Gastroesophageal sphincter (tissue), 4 donors: ENCODE results near the gene IER5L. TPM values are rescaled to one million over a fixed set of nuclear protein-coding genes. Genes with fewer than 3 reads are reported as not detected.

Experiments
- ATAC-seq: fragments of 150-250 bp; one replicate; pipeline ENCODE4 v1.9.1; 2016; ENCODE audit warnings: mild to moderate bottlenecking, moderate library complexity
- H3K27ac ChIP-seq, 4 donors: fragments of 200-600 bp; sonication (generic) in 3 of 4; 1 replicate in 3 of 4; 2 replicates in 1 of 4; pipeline ENCODE4 v1.5.1; 2016 to 2019
- H3K27me3 ChIP-seq: fragments of 200-600 bp; sonication (generic); one replicate; pipeline ENCODE4 v1.5.1; 2019
- H3K36me3 ChIP-seq, 2 donors: fragments of 200-600 bp; sonication (generic); one replicate each; pipeline ENCODE4 v1.5.1; 2019; ENCODE audit warnings: control low read depth in 1 of 2
- H3K4me1 ChIP-seq, 3 donors: fragments of 200-600 bp; sonication (generic); 1 replicate in 2 of 3; 2 replicates in 1 of 3; pipeline ENCODE4 v1.5.1; 2016 to 2019; ENCODE audit warnings: control low read depth in 2 of 3
- H3K4me3 ChIP-seq, 2 donors: fragments of 200-600 bp; sonication (generic); one replicate each; pipeline ENCODE4 v1.5.1; 2019; ENCODE audit warnings: mild to moderate bottlenecking in 1 of 2, moderate library complexity in 1 of 2
- H3K9me3 ChIP-seq, 3 donors: fragments of 200-600 bp; sonication (generic); one replicate each; pipeline ENCODE4 v1.5.1; 2017 to 2019; ENCODE audit warnings: control low read depth in 2 of 3
- CTCF ChIP-seq, 4 experiments: fragments of 200-600 bp in 2 of 4; fragments of 450-650 bp in 2 of 4; sonication (generic) in 1 of 4; IDR thresholded peaks; one replicate each; pipeline ENCODE4 v1.5.1; 2017 to 2019; ENCODE audit warnings: antibody characterized with exemption in 4 of 4, mild to moderate bottlenecking in 2 of 4, moderate library complexity in 2 of 4
- EP300 ChIP-seq: sonication (generic); formaldehyde crosslinking; IDR thresholded peaks from one replicate; pipeline ENCODE4 v1.6.1; 2017; ENCODE audit warnings: antibody characterized with exemption, mild to moderate bottlenecking
- POLR2A ChIP-seq, 2 donors: fragments of 450-650 bp; IDR thresholded peaks; one replicate each; pipeline ENCODE4 v1.6.1; 2017; ENCODE audit warnings: antibody characterized with exemption in 2 of 2, mild to moderate bottlenecking in 2 of 2, moderate library complexity in 1 of 2
- POLR2AphosphoS5 ChIP-seq: sonication (generic); formaldehyde crosslinking; IDR thresholded peaks from one replicate; pipeline ENCODE4 v1.6.1; 2017; ENCODE audit warnings: antibody characterized with exemption
- WGBS, 2 donors: methylation state at CpG; one replicate each; pipeline ENCODE4 v1.1.5; 2018; ENCODE audit warnings: low coverage in 1 of 2; 5-methylcytosine and 5-hydroxymethylcytosine counted together
- total RNA-seq, 4 donors: library from RNA; depleted of rRNA; stranded (reverse); fragments of >200 nt; gene quantifications; one replicate each; pipeline ENCODE4 v1.1.0, GENCODE V29; 2016

The IER5L gene
- total RNA-seq, 4 donors from 2014 or later: 7.4 to 14.3 (median 10.4) TPM

DNA sequence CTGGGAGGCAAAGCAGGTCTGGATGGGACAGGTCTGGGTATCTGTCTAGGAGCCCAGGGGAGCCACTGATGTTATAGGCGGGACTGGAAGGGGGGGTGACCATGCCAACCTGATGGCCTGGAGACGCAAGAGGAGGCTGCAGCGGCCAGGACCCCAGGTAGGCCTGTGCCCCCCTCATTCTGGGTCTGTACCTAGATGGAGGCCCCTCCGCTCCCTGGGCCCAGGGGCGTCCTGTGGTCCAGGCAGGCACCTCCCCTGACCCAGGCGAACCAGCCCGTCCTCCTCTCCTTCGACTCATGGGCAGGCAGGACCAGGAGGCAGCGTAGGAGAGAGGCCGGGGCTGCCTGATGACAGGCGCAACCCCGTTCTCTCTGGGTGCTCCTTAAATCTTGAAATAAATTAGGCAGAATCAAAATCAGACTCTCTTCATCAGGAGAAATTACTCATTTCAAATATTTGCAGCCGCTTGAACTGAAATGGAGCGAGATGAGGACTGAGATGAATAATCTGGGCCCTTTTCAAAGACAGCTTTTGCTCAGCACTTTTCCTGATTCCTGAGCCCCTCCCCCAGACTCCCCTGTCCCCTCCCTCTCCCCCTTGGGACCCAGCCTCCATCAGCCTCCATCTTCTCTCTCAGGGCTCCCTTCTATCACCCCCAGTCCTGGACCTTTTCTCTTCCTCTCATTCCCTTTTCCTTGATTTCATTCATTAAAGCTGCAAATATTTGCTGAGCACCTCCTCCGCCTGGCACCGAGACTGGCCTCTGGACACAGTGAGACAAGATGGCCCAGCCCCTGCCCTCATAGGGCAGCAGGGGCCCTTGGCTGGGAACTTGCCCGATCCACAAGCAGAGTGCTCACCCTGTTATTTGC, 46.8 kb upstream of the IER5L start:
- Histone ChIP-seq H3K4me1 (peaks cover 0 to 18% (median 0%) of the 10 kb centered on the region in 3 donors), H3K27me3 (no peaks in the 10 kb centered on the region), H3K9me3 (no peaks in the 10 kb centered on the region), H3K4me3 (no peak overlapping the region), H3K36me3 (no peaks in the 10 kb centered on the region), H3K27ac (peak overlapping the region in 3 of 4 donors; percentile 38 to 65 (median 40))
- no peak for ATAC-seq
- TF ChIP-seq EP300 (no peak), POLR2A (IDR thresholded peaks at IDR 0.05) (no peak), POLR2AphosphoS5 (no peak), CTCF (IDR thresholded peaks at IDR 0.05) (no peak)
- whole genome bisulfite sequencing, 2 donors: 79 to 93% methylated on average over 3 to 11 of the region's 17 CpGs

DNA sequence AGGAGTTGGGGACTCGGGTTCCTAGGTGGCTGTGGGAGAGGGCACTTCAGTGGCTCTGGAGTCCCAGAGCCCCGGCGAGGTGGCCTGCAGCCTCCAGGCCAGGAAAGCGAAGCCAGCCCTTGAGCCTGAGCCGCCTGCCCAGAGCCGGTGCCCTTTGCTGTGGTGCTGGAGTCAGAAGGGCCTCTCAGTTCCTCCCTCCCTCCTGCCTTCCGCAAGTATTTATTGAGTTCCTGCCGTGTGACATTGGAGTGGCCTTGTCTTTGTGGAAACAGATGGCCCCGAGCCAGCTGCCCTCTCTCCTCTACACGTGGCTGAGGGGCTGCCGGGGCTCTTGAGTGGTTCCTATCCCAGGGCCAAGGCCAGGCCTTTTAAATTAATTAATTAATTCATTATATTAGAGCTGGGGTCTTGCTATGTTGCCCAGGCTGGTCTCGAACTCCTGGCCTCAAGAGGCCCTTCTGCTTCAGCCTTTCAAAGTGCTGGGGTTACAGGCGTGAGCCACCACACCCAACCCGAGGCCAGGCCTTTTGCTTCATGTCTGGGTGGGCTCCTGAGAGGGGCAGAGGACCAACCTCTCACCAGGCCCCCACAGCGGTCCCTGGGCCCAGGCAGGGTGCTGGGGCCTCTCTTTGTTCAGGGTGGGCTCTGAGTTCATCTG, 45.6 kb upstream of the IER5L start:
- H3K27me3 ChIP-seq: no peaks in the 10 kb centered on the region
- WGBS, 2 donors: 93% methylated on average over 3 of the region's 15 CpGs; no CpG with 5 or more reads in 1 of the 2 donors
- ATAC-seq: no peak
- no peaks in the 10 kb centered on the region for H3K36me3 ChIP-seq
- peak overlapping the region in 2 of 4 donors; percentile 40 to 65 for H3K27ac ChIP-seq
- TF ChIP-seq CTCF (IDR thresholded peaks at IDR 0.05) (no peak), EP300 (no peak)
- H3K4me3 ChIP-seq: no peak overlapping the region
- H3K4me1 ChIP-seq: peaks cover 0 to 18% (median 0%) of the 10 kb centered on the region in 3 donors
- H3K9me3 ChIP-seq: no peaks in the 10 kb centered on the region

GRCh38 chr9:129222819-129223218, 44.8 kb upstream of the IER5L start:
- no peak for ATAC-seq
- peaks cover 0 to 18% (median 0%) of the 10 kb centered on the region in 3 donors for H3K4me1 ChIP-seq
- no peaks in the 10 kb centered on the region for H3K9me3 ChIP-seq
- no peaks in the 10 kb centered on the region for H3K36me3 ChIP-seq
- H3K27ac ChIP-seq: no peak overlapping the region
- H3K27me3 ChIP-seq: no peaks in the 10 kb centered on the region
- 98 to 100% methylated on average over 2 to 6 of the region's 13 CpGs for WGBS, 2 donors
- no peak overlapping the region for H3K4me3 ChIP-seq
- TF ChIP-seq POLR2A (IDR thresholded peaks at IDR 0.05) (no peak), EP300 (no peak), POLR2AphosphoS5 (no peak), CTCF (IDR thresholded peaks at IDR 0.05) (no peak)

GRCh38 chr9:129221979-129222635, 44.0 kb upstream of the IER5L start:
- H3K4me3 ChIP-seq: no peak overlapping the region
- peaks cover 0 to 18% (median 0%) of the 10 kb centered on the region in 3 donors for H3K4me1 ChIP-seq
- WGBS, 2 donors: 89% methylated on average over 5 of the region's 15 CpGs; no CpG with 5 or more reads in 1 of the 2 donors
- TF ChIP-seq POLR2AphosphoS5: no peak
- TF ChIP-seq EP300: no peak
- TF ChIP-seq CTCF (IDR thresholded peaks at IDR 0.05): no peak
- TF ChIP-seq POLR2A (IDR thresholded peaks at IDR 0.05): no peak
- H3K9me3 ChIP-seq: no peaks in the 10 kb centered on the region
- H3K27me3 ChIP-seq: no peaks in the 10 kb centered on the region
- H3K36me3 ChIP-seq: no peaks in the 10 kb centered on the region
- H3K27ac ChIP-seq: no peak overlapping the region
- ATAC-seq: no peak
